ENCODE measurements around the gene GRIA4. TPM values are rescaled to one million over a fixed set of nuclear protein-coding genes. Genes with fewer than 3 reads are reported as not detected.

The GRIA4 gene
- total RNA-seq, 1 donor from 2014 or later = 8.7 TPM

- H3K27me3 Mint-ChIP-seq (ENCODE audit: unreplicated experiment) = peaks cover 1% of the 10 kb centered on the region
These were observed 2.9 kb downstream of the GRIA4 start for GRCh38 chr11:105612771-105613170.

GRCh38 chr11:105613183-105613582 lies 3.3 kb downstream of the GRIA4 start:
- no peaks in the 10 kb centered on the region for H3K9me3 Mint-ChIP-seq (ENCODE audit: unreplicated experiment)
- peaks cover 20% of the 10 kb centered on the region for H3K4me1 Mint-ChIP-seq (ENCODE audit: unreplicated experiment)
- H3K36me3 Mint-ChIP-seq (ENCODE audit: low read depth, unreplicated experiment) = no peaks in the 10 kb centered on the region
- DNase-seq (ENCODE audit: low spot score) = no peak
- TF ChIP-seq CTCF (IDR thresholded peaks at IDR 0.05; ENCODE audit: unreplicated experiment) = no peak
- peak overlapping the region; percentile 81 for H3K4me3 Mint-ChIP-seq (ENCODE audit: unreplicated experiment)
- H3K27ac Mint-ChIP-seq (ENCODE audit: unreplicated experiment) = peak overlapping the region; percentile 93
- H3K27me3 Mint-ChIP-seq (ENCODE audit: unreplicated experiment) = peaks cover 1% of the 10 kb centered on the region

More at GRCh38 chr11:105612771-105613170, 2.9 kb downstream of the GRIA4 start:
- peak overlapping the region; percentile 81 for H3K4me3 Mint-ChIP-seq (ENCODE audit: unreplicated experiment)
- H3K4me1 Mint-ChIP-seq (ENCODE audit: unreplicated experiment) = peaks cover 20% of the 10 kb centered on the region
- H3K36me3 Mint-ChIP-seq (ENCODE audit: low read depth, unreplicated experiment) = no peaks in the 10 kb centered on the region
- no peak for TF ChIP-seq CTCF (IDR thresholded peaks at IDR 0.05; ENCODE audit: unreplicated experiment)
- H3K9me3 Mint-ChIP-seq (ENCODE audit: unreplicated experiment) = no peaks in the 10 kb centered on the region
- H3K27ac Mint-ChIP-seq (ENCODE audit: unreplicated experiment) = peak overlapping the region; percentile 93
- DNase-seq (ENCODE audit: low spot score) = no peak

- DNase-seq (ENCODE audit: low spot score) = no peak
- H3K9me3 Mint-ChIP-seq (ENCODE audit: unreplicated experiment) = no peaks in the 10 kb centered on the region
- no peaks in the 10 kb centered on the region for H3K36me3 Mint-ChIP-seq (ENCODE audit: low read depth, unreplicated experiment)
- no peaks in the 10 kb centered on the region for H3K27me3 Mint-ChIP-seq (ENCODE audit: unreplicated experiment)
- H3K4me1 Mint-ChIP-seq (ENCODE audit: unreplicated experiment) = no peaks in the 10 kb centered on the region
- TF ChIP-seq CTCF (IDR thresholded peaks at IDR 0.05; ENCODE audit: unreplicated experiment) = no peak
- H3K4me3 Mint-ChIP-seq (ENCODE audit: unreplicated experiment) = no peak overlapping the region
- H3K27ac Mint-ChIP-seq (ENCODE audit: unreplicated experiment) = no peak overlapping the region
These were observed 8.6 kb downstream of the GRIA4 start for GRCh38 chr11:105618343-105618955.

GRCh38 chr11:105619556-105619955 lies 9.7 kb downstream of the GRIA4 start:
- H3K27ac Mint-ChIP-seq (ENCODE audit: unreplicated experiment) = no peak overlapping the region
- no peaks in the 10 kb centered on the region for H3K4me1 Mint-ChIP-seq (ENCODE audit: unreplicated experiment)
- no peaks in the 10 kb centered on the region for H3K27me3 Mint-ChIP-seq (ENCODE audit: unreplicated experiment)
- H3K36me3 Mint-ChIP-seq (ENCODE audit: low read depth, unreplicated experiment) = no peaks in the 10 kb centered on the region
- no peak overlapping the region for H3K4me3 Mint-ChIP-seq (ENCODE audit: unreplicated experiment)
- no peak for DNase-seq (ENCODE audit: low spot score)
- no peaks in the 10 kb centered on the region for H3K9me3 Mint-ChIP-seq (ENCODE audit: unreplicated experiment)
- no peak for TF ChIP-seq CTCF (IDR thresholded peaks at IDR 0.05; ENCODE audit: unreplicated experiment)

GRCh38 chr11:105622016-105622415 lies 12.1 kb downstream of the GRIA4 start:
- Mint-ChIP-seq H3K4me3 (ENCODE audit: unreplicated experiment) (no peak overlapping the region), H3K9me3 (ENCODE audit: unreplicated experiment) (no peaks in the 10 kb centered on the region), H3K4me1 (ENCODE audit: unreplicated experiment) (no peaks in the 10 kb centered on the region), H3K27me3 (ENCODE audit: unreplicated experiment) (peaks cover under 1% of the 10 kb centered on the region), H3K36me3 (ENCODE audit: low read depth, unreplicated experiment) (no peaks in the 10 kb centered on the region), H3K27ac (ENCODE audit: unreplicated experiment) (no peak overlapping the region)
- DNase-seq (ENCODE audit: low spot score) = no peak
- TF ChIP-seq CTCF (IDR thresholded peaks at IDR 0.05; ENCODE audit: unreplicated experiment) = no peak
